Islet of Langerhans (tissue), 1 donor: ENCODE data around the gene PDE6B.
"Not testable (repeated sequence)": the region's sequence is repeated elsewhere in the genome, so short reads cannot be mapped to it uniquely, and the experiment has no call there.

Experiments
- FAIRE-seq: peaks from one replicate; lab custom pipeline; 2011; peaks lifted over from hg19 to GRCh38; lab: Jason Lieb, UNC

The PDE6B gene

GRCh38 chr4:635851-636627 is 10.7 kb downstream of the PDE6B start:
- FAIRE-seq, result no peak

- FAIRE-seq, result no peak
Measured at GRCh38 chr4:636628-637159, 11.3 kb downstream of the PDE6B start.

GRCh38 chr4:637536-638280 is 12.3 kb downstream of the PDE6B start:
- FAIRE-seq, result no peak

- FAIRE-seq, result not testable (repeated sequence)
Measured at GRCh38 chr4:642366-642765, 17.0 kb downstream of the PDE6B start.

- no peak for FAIRE-seq
Measured at GRCh38 chr4:646460-646859, 21.1 kb downstream of the PDE6B start.

- no peak for FAIRE-seq
Measured at GRCh38 chr4:647481-647880, 22.1 kb downstream of the PDE6B start.

- no peak for FAIRE-seq
Measured at GRCh38 chr4:648579-649292, 23.4 kb downstream of the PDE6B start.

- FAIRE-seq, result no peak
Measured at GRCh38 chr4:649293-649625, 23.9 kb downstream of the PDE6B start.

- no peak for FAIRE-seq
Measured at GRCh38 chr4:649751-650310, 24.5 kb downstream of the PDE6B start.

GRCh38 chr4:650461-650860 is 25.1 kb downstream of the PDE6B start:
- no peak for FAIRE-seq

- FAIRE-seq, result no peak
Measured at GRCh38 chr4:650951-651883, 25.8 kb downstream of the PDE6B start.

- FAIRE-seq, result no peak
Measured at GRCh38 chr4:651884-652642, 26.7 kb downstream of the PDE6B start.

- FAIRE-seq, result no peak
Measured at GRCh38 chr4:653080-653821, 27.9 kb downstream of the PDE6B start.

- FAIRE-seq, result no peak
Measured at GRCh38 chr4:653831-654502, 28.6 kb downstream of the PDE6B start.

GRCh38 chr4:654503-654845 is 29.1 kb downstream of the PDE6B start:
- FAIRE-seq, result no peak

GRCh38 chr4:654871-655463 is 29.6 kb downstream of the PDE6B start:
- no peak for FAIRE-seq

- no peak for FAIRE-seq
Measured at GRCh38 chr4:655464-656151, 30.2 kb downstream of the PDE6B start.
